Measurements from ENCODE around the gene BRMS1. TPM values are rescaled to one million over a fixed set of nuclear protein-coding genes. Genes with fewer than 3 reads are reported as not detected.
"Not testable (repeated sequence)": the region's sequence is repeated elsewhere in the genome, so short reads cannot be mapped to it uniquely, and the experiment has no call there.

Gene BRMS1, protein sequence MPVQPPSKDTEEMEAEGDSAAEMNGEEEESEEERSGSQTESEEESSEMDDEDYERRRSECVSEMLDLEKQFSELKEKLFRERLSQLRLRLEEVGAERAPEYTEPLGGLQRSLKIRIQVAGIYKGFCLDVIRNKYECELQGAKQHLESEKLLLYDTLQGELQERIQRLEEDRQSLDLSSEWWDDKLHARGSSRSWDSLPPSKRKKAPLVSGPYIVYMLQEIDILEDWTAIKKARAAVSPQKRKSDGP
- total RNA-seq = 45.9 and 56.1 TPM in 2 replicates
- polyA plus RNA-seq (2012) = 39.2 TPM

GRCh38 chr11:66344550-66345315 lies at the start of gene BRMS1:
BRMS1 (minus strand) TSS chr11:66345104; CDS start chr11:66342234, 2,870 bp downstream.
- peak; percentile 98 for DNase-seq (ENCODE audit: low read depth)

GRCh38 chr11:66393954-66394353 lies 49.0 kb upstream of the BRMS1 start:
- no peak for DNase-seq (ENCODE audit: low read depth)

GRCh38 chr11:66391322-66391721 lies 46.4 kb upstream of the BRMS1 start:
- no peak for DNase-seq (ENCODE audit: low read depth)

DNA sequence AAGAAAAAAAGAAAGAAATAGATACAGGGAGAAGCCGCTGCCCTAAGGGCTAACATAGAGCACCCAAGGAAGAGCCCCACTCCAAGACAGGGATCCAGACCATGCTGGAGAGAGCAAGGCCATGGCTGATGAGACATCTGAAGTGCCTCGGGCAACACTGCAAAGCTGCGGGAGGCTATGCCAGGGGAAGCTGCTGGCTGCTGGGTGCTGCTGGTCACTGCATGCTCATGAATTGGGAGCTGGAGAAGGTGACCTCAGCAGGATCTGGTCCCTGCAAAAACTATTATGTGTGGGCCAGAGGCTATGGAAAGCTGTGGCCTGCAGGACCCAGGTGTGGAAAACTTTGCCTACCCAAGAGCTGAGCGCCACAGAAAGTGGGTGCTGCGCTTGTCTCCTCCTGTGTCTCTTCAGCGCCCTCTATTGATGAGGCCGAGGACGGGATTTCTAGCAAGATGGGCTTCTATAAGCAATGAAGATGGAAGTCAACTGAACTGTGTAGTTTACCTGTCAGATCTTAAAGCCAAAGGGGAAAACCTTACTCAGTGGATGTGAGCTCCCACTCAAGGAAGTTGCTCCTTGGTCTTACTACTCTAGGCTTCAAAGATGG lies 44.0 kb upstream of the BRMS1 start:
- DNase-seq (ENCODE audit: low read depth) = peak; percentile 77

GRCh38 chr11:66386171-66387069 lies 41.5 kb upstream of the BRMS1 start:
- DNase-seq (ENCODE audit: low read depth) = peak; percentile 88

- DNase-seq (ENCODE audit: low read depth) = not testable (repeated sequence)
These were observed 39.4 kb upstream of the BRMS1 start for GRCh38 chr11:66384316-66384715.

DNA sequence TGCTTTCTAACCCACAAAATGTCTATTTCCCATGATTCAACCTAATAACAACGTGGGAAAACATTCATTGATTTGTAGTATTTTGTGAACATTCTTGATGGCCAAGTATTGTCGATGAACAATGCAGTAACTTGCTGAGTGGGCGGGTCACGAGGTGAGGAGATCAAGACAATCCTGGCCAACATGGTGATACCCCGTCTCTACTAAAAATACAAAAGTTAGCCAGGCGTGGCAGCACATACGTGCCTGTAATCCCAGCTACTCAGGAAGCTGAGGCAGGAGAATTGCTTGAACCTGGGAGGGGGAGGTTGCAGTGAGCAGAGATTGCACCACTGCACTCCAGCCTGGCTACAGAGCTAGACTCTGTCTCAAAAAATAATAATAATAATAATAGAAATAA lies 35.4 kb upstream of the BRMS1 start:
- DNase-seq (ENCODE audit: low read depth) = not testable (repeated sequence)

DNA sequence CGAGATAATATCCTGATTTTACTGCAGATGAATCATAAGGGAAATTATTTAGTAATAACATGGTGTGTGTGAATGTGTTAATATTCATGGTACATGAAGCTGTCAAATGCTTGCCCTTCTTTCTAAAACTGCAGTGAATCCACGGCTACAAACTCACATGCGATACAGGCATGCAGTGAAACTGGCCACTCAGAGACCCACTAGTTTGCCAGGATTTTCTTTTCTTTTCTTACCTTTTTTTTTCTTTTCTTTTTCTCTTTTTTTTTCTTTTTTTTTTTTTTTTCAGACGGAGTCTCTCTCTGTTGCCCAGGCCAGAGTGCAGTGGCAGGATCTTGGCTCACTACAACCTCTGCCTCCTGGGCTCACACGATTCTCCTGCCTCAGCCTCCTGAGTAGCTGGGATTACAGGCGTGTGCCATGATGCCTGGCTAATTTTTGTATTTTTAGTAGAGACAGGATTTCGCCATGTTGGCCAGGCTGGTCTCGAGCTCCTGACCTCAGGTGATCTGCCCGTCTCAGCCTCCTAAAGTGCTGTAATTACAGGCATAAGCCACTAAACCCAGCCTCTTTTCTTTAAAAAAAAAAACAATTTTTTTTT lies 28.9 kb upstream of the BRMS1 start:
- not testable (repeated sequence) for DNase-seq (ENCODE audit: low read depth)

DNA sequence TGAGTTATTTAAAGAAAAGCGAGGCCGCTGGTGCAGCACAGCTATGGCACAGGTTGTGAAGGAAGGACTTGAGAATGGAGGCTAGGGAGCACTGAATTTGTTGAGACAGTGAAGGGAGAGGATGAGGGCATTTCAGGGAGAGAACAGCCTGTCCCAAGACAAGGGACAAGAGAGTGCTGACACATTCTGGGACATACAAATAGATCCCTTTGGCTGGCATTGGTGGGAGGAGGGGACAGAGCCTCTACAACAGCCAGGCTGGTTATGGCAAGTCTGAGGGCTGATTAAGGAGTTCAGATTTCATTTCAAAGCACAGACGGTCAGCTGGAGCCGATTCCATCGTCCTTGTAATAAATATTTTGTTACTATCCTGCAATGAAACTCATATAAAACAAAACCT lies 28.4 kb upstream of the BRMS1 start:
- peak; percentile 44 for DNase-seq (ENCODE audit: low read depth)

DNA sequence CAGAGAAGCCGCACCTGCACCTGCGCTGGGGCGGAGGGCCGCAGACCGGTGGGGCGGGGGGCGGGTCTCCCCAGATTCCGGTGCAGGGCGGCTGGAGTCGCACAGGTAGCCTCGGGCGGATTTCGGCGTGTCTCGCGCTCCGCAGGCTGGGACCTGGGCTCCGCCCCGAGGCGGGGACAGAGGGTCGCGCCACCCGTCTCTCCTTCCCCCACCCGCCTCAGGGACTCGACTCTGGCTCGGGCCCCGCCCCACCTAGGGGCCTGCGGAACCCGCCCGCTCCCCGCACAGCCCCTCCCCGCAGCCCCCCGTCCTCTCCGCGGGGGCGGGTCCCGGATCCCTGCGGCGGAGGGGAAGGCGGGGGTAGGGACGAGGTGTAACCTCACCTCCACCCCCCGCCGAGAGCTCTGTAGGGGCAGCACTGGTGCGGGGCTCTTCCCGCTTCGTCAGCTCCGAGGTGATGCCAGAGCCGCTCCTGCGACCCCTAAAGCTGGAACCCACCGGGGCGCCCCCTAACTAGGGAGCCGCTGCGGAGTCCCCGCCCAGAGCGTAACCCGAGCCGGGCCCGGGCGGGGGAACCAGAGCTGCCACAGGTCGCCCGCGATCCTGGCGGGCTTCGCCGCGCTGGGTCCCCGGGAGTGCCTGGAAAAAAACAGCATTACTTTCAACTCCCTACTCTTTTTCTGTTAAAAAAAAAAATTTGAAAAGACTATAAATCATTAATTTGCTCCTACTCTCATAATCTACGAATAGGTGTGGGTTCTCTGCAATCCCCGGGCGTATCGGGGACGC lies 26.9 kb upstream of the BRMS1 start, which contains the start of gene SLC29A2:
Gene SLC29A2, minus strand, starts transcription at position 134 of the 789 bp plus-strand sequence. CDS start 169 bp downstream, outside the sequence.
- DNase-seq (ENCODE audit: low read depth) = peak; percentile 33

GRCh38 chr11:66369073-66369894 lies 24.4 kb upstream of the BRMS1 start:
- DNase-seq (ENCODE audit: low read depth) = no peak

GRCh38 chr11:66368484-66368883 lies 23.6 kb upstream of the BRMS1 start:
- no peak for DNase-seq (ENCODE audit: low read depth)

DNA sequence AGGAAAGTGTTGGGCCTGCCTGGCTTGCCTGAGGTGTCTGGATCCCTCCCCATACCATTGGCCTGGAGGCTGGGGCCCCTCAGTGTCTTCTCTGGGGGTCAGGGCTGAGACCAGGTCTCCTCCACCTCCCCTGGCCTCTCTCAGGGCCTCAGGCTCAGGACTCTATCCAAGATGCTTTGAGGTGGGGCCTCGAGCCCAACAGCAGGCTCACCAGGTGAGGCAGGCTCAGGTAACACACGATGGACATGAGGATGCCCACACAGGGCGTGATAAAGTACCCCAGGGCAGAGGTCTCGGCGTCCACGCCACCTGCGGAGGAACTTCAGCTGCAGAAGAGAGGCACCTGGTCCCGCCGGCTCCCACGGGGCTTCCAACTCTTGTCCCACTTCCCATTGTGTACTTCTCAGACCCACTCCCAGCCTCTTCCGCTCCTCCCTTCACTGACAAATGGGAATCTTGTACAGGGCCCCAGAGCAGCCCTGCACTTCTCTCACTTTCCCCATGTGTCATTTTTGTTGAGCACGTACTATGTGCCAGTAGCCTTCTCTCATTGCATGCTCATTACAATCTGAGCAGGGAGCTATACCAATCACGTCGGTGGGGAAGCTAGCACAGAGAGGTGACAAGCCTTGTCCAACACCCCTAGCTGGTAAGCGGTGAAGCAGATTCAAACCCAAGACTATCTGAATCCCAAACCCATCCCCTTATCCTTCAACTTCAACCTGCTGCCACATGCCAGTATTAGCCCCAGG lies 22.8 kb upstream of the BRMS1 start:
- DNase-seq (ENCODE audit: low read depth) = no peak

- no peak for DNase-seq (ENCODE audit: low read depth)
These were observed 22.1 kb upstream of the BRMS1 start for GRCh38 chr11:66366844-66367477.

- DNase-seq (ENCODE audit: low read depth) = no peak
These were observed 21.1 kb upstream of the BRMS1 start for GRCh38 chr11:66365711-66366619.

DNA sequence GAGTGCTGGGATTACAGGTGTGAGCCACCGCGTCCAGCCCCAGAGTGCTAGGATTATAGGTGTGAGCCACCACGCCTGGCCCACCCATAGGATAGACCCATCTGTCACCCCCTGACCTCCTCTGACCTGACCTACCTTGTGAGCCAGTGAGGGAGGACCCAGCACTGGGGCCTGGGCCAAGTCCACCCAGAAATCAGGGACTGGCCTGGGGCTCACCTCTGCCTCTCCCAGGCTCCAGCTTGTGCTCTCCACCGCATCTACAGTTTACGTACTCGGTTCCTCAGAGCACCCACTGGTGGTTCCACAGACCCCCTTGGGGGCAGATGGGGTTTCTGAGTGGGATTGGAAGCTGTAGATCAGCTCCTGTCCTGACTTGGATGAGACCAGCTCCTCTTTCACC lies 20.3 kb upstream of the BRMS1 start:
- DNase-seq (ENCODE audit: low read depth) = no peak
